ENCODE results near the gene COASY.

The COASY gene

DNA sequence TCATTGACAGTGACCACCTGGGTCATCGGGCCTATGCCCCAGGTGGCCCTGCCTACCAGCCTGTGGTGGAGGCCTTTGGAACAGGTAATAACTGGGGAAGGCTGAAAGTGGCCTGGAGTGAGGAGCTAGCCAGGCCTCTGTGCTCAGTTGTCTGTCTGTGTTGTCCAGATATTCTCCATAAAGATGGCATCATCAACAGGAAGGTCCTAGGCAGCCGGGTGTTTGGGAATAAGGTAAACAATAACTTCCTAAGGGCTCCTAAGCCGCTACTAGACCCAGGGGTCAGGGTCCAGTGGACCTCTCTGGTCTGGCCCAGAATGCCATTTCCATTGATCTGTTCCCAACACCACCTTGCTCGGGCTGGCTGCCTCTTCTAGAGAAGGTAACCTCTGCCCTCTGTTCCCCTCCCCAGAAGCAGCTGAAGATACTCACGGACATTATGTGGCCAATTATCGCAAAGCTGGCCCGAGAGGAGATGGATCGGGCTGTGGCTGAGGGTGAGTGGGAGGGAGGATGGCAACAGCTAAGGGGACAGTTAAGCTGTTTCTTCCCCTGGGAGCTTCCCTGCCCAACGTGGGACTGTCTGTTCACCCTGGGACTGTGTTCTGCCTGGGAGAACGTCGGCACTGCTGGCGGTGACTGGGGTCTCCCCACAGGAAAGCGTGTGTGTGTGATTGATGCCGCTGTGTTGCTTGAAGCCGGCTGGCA is 3.0 kb downstream of the COASY start:
- H3K4me3 ChIP-seq (ENCODE audit: low read depth, low read length): no peak overlapping the region
- TF ChIP-seq, protein P1, sequence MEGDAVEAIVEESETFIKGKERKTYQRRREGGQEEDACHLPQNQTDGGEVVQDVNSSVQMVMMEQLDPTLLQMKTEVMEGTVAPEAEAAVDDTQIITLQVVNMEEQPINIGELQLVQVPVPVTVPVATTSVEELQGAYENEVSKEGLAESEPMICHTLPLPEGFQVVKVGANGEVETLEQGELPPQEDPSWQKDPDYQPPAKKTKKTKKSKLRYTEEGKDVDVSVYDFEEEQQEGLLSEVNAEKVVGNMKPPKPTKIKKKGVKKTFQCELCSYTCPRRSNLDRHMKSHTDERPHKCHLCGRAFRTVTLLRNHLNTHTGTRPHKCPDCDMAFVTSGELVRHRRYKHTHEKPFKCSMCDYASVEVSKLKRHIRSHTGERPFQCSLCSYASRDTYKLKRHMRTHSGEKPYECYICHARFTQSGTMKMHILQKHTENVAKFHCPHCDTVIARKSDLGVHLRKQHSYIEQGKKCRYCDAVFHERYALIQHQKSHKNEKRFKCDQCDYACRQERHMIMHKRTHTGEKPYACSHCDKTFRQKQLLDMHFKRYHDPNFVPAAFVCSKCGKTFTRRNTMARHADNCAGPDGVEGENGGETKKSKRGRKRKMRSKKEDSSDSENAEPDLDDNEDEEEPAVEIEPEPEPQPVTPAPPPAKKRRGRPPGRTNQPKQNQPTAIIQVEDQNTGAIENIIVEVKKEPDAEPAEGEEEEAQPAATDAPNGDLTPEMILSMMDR (IDR thresholded peaks at IDR 0.05; ENCODE audit: low read depth, low read length, missing control alignments): no peak
- no peak for DNase-seq (ENCODE audit: low read depth)
- in situ Hi-C loops (cut with HindIII; ENCODE audit: low sequenced_read_pairs): no loop called here

DNA sequence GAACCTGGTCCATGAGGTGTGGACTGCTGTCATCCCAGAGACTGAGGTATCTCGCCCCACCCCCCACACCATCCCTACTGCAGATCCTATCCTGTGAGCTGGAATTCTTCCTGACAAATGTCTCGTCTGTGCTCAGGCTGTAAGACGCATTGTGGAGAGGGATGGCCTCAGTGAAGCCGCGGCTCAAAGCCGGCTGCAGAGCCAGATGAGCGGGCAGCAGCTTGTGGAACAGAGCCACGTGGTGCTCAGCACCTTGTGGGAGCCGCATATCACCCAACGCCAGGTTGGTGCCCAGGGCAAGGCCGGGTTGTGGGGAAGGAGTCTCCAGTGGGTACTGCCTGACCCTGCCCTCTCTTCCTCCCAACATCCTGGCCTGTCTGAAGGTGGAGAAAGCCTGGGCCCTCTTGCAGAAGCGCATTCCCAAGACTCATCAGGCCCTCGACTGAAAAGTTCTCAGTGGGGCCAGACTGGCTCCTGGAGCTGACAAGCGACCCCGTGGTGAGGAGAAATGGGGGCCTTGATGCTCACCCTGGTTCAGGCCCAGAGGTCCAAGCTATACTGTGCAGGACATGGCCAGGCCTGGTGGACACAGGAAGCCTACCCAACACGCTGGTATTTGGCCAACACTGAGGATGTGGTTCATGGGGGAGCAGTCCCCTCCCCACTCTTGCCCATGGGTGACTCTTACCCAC is 3.7 kb downstream of the COASY start:
- DNase-seq (ENCODE audit: low read depth): no peak
- TF ChIP-seq, protein P1 (IDR thresholded peaks at IDR 0.05; ENCODE audit: low read depth, low read length, missing control alignments): no peak
- in situ Hi-C loops (cut with HindIII; ENCODE audit: low sequenced_read_pairs): no loop called here
- H3K4me3 ChIP-seq (ENCODE audit: low read depth, low read length): no peak overlapping the region

- in situ Hi-C loops (cut with HindIII; ENCODE audit: low sequenced_read_pairs): no loop called here
- TF ChIP-seq, protein P1 (IDR thresholded peaks at IDR 0.05; ENCODE audit: low read depth, low read length, missing control alignments): no peak
- DNase-seq (ENCODE audit: low read depth): no peak
- H3K4me3 ChIP-seq (ENCODE audit: low read depth, low read length): peak overlapping the region; percentile 84
Observed at GRCh38 chr17:42566215-42566882, 4.4 kb downstream of the COASY start.

DNA sequence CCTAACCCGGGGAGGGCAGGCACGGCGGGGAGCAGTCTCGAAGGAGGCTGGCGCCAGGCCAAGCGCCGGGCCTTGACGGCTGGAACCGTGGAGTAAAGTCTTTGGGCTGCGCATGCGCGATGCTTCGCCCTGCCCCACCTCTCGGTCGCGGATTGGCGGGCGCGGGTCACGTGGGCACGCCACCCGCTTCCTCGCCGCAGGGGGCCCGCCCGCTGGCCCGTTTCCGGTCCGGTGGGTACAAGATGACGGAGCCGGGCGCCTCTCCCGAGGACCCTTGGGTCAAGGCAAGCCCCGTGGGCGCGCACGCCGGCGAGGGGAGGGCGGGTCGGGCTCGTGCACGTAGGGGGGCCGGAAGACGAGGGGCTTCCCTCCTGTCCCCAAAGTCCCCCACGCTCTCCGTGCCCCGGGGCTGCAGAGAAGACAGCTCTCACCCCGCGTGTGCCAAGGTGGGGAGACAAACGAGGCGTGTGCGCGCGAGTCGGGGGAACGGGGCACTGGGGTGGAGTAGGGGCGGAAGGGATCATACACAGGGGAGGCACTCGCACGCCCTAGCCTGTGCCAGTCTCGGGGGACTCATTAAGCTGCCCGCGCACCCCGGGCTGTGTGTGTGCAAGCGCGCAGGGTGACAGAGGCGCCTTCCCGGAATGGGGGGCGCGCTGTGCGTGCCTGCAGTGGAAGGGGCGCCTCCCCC is 5.1 kb downstream of the COASY start, which contains the start of gene MLX:
MLX (plus strand) TSS at position 218 of the 691 bp plus-strand sequence; CDS start at position 243, 25 bp downstream.
- in situ Hi-C loops (cut with HindIII; ENCODE audit: low sequenced_read_pairs): no loop called here
- H3K4me3 ChIP-seq (ENCODE audit: low read depth, low read length): peak within 1 kb of the TSS; percentile 84
- DNase-seq (ENCODE audit: low read depth): peak; percentile 53
- TF ChIP-seq, protein P1 (IDR thresholded peaks at IDR 0.05; ENCODE audit: low read depth, low read length, missing control alignments): no peak

DNA sequence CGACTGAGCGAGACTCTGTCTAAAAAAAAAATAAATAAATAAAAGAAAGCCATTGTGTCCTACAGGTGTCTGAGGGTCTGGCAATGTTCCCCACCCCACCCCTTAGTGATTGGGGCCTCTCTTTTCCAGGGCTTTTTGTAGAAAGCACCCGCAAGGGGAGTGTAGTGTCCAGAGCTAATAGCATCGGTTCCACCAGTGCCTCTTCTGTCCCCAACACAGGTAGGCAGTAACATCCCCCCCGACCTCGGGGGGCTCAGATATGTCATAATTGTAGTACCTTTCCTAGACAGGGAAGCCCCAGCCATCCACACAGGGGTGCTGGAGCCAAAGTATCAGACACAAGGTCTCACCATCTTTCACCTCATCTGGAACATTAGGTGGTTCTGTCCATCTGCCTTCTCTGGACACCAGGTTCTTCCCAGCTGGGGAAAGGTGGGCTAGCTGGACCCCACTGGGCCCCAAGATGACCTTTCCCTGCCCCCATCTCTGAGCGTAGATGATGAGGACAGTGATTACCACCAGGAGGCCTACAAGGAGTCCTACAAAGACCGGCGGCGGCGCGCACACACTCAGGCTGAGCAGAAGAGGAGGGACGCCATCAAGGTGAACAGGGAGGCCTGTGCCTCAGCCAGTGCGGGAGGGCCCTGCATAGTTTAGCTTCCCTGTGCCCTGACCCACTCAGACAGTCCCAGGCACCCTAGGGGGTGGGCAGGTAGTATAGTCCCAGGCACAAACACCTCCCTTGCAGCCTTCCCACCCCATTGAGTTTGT is 6.6 kb downstream of the COASY start:
- TF ChIP-seq, protein P1 (IDR thresholded peaks at IDR 0.05; ENCODE audit: low read depth, low read length, missing control alignments): no peak
- H3K4me3 ChIP-seq (ENCODE audit: low read depth, low read length): no peak overlapping the region
- no peak for DNase-seq (ENCODE audit: low read depth)
- in situ Hi-C loops (cut with HindIII; ENCODE audit: low sequenced_read_pairs): no loop called here
